Esophagus muscularis mucosa (tissue), 4 donors: ENCODE measurements around the gene EYA2. TPM values are rescaled to one million over a fixed set of nuclear protein-coding genes. Genes with fewer than 3 reads are reported as not detected.

ENCODE experiments used
- DNase-seq: peaks from one replicate; pipeline ENCODE4 v3.0.0-alpha.2; 2017; ENCODE audit errors: extremely low spot score
- H3K27ac ChIP-seq, 4 donors: fragments of 200-600 bp; sonication (generic); replicated peaks in 1 of 4; 1 replicate in 3 of 4; 2 replicates in 1 of 4; pipeline ENCODE4 v1.5.1; 2016 to 2019; ENCODE audit warnings: mild to moderate bottlenecking in 1 of 4
- H3K27me3 ChIP-seq, 4 donors: fragments of 200-600 bp; sonication (generic); one replicate each; pipeline versions ENCODE4 v1.5.1 to v1.6.0; 2016 to 2019
- H3K36me3 ChIP-seq, 4 donors: fragments of 200-600 bp; sonication (generic); one replicate each; pipeline ENCODE4 v1.5.1; 2016 to 2019
- H3K4me1 ChIP-seq, 4 donors: fragments of 200-600 bp; sonication (generic); one replicate each; pipeline ENCODE4 v1.5.1; 2016 to 2019
- H3K4me3 ChIP-seq, 4 donors: fragments of 200-600 bp; sonication (generic); 1 replicate in 2 of 4; 2 replicates in 2 of 4; pipeline ENCODE4 v1.5.1; 2016 to 2019; ENCODE audit warnings: mild to moderate bottlenecking in 4 of 4, moderate library complexity in 1 of 4
- H3K9me3 ChIP-seq, 4 donors: fragments of 200-600 bp; sonication (generic); 1 replicate in 3 of 4; 2 replicates in 1 of 4; pipeline ENCODE4 v1.5.1; 2016 to 2019
- CTCF ChIP-seq, 3 experiments: fragments of 200-600 bp in 2 of 3; fragments of 450-650 bp in 1 of 3; sonication (generic) in 2 of 3; IDR thresholded peaks; one replicate each; pipeline ENCODE4 v1.5.1; 2017 to 2019; ENCODE audit warnings: antibody characterized with exemption in 3 of 3, mild to moderate bottlenecking in 2 of 3, moderate library complexity in 1 of 3
- EP300 ChIP-seq: sonication (generic); formaldehyde crosslinking; IDR thresholded peaks from one replicate; pipeline ENCODE4 v1.6.1; 2017; ENCODE audit warnings: antibody characterized with exemption
- POLR2A ChIP-seq: fragments of 450-650 bp; IDR thresholded peaks from one replicate; pipeline ENCODE4 v1.6.1; 2017; ENCODE audit warnings: antibody characterized with exemption, moderate library complexity, mild to moderate bottlenecking, low read depth
- POLR2AphosphoS5 ChIP-seq, 2 donors: sonication (generic); formaldehyde crosslinking; IDR thresholded peaks; one replicate each; pipeline ENCODE4 v1.6.1; 2017; ENCODE audit warnings: antibody characterized with exemption in 2 of 2
- WGBS: methylation state at CpG from one replicate; pipeline ENCODE4 v1.1.5; 2018; 5-methylcytosine and 5-hydroxymethylcytosine counted together
- intact Hi-C: fragments of 100-400 bp; cut with DNase I; formaldehyde crosslinking; loops from one replicate; pipeline ENCODE4 v1.15.1; 2023
- total RNA-seq, 4 donors: library from RNA; depleted of rRNA; stranded (reverse); fragments of >200 nt; gene quantifications; one replicate each; pipeline versions ENCODE4 v1.1.0 to v1.2.1, GENCODE V29; 2016

EYA2 gene
- total RNA-seq, 4 donors from 2014 or later: 1.2 to 5.9 (median 4.2) TPM

- H3K27ac ChIP-seq: no peak overlapping the region
- intact Hi-C loops: no loop called here
- no peaks in the 10 kb centered on the region for H3K36me3 ChIP-seq
- no peak for DNase-seq
- H3K4me1 ChIP-seq: peaks cover 0 to 19% (median 6%) of the 10 kb centered on the region in 4 donors
- peaks cover 0 to 15% (median 11%) of the 10 kb centered on the region in 4 donors for H3K9me3 ChIP-seq
- no peaks in the 10 kb centered on the region for H3K27me3 ChIP-seq
- WGBS: 88% methylated on average over 1 of the region's 1 CpG
- TF ChIP-seq POLR2A: no peak
- no peak for TF ChIP-seq EP300
- TF ChIP-seq CTCF (IDR thresholded peaks at IDR 0.05): no peak
- TF ChIP-seq POLR2AphosphoS5 (IDR thresholded peaks at IDR 0.05): no peak
- no peak overlapping the region for H3K4me3 ChIP-seq
Observed at GRCh38 chr20:46983466-46983865, 88.8 kb downstream of the EYA2 start.

GRCh38 chr20:46984405-46984804 lies 89.8 kb downstream of the EYA2 start:
- H3K9me3 ChIP-seq: peaks cover 0 to 15% (median 11%) of the 10 kb centered on the region in 4 donors
- H3K36me3 ChIP-seq: no peaks in the 10 kb centered on the region
- no peak overlapping the region for H3K4me3 ChIP-seq
- H3K27me3 ChIP-seq: no peaks in the 10 kb centered on the region
- no peak overlapping the region for H3K27ac ChIP-seq
- peaks cover 0 to 19% (median 6%) of the 10 kb centered on the region in 4 donors for H3K4me1 ChIP-seq
- WGBS: 59% methylated on average over 1 of the region's 1 CpG
- DNase-seq: no peak
- intact Hi-C loops: no loop called here
- no peak for TF ChIP-seq CTCF (IDR thresholded peaks at IDR 0.05)
- TF ChIP-seq POLR2AphosphoS5 (IDR thresholded peaks at IDR 0.05): no peak
- TF ChIP-seq POLR2A: no peak
- TF ChIP-seq EP300: no peak

GRCh38 chr20:46985250-46985649 lies 90.6 kb downstream of the EYA2 start:
- DNase-seq: no peak
- intact Hi-C loops: no loop called here
- H3K27me3 ChIP-seq: no peaks in the 10 kb centered on the region
- TF ChIP-seq EP300: no peak
- TF ChIP-seq POLR2AphosphoS5 (IDR thresholded peaks at IDR 0.05): peak in 1 of 2 donors; percentile 13
- H3K4me3 ChIP-seq: no peak overlapping the region
- no peaks in the 10 kb centered on the region for H3K36me3 ChIP-seq
- H3K4me1 ChIP-seq: peaks cover 0 to 23% (median 11%) of the 10 kb centered on the region in 4 donors
- H3K9me3 ChIP-seq: peaks cover 0 to 15% (median 11%) of the 10 kb centered on the region in 4 donors
- 45% methylated on average over 2 of the region's 2 CpGs for WGBS
- H3K27ac ChIP-seq: peak overlapping the region in 1 of 4 donors; percentile 27

- no peak for DNase-seq
- no peak overlapping the region for H3K4me3 ChIP-seq
- 76% methylated on average over 2 of the region's 2 CpGs for WGBS
- TF ChIP-seq CTCF (IDR thresholded peaks at IDR 0.05): no peak
- TF ChIP-seq POLR2AphosphoS5 (IDR thresholded peaks at IDR 0.05): no peak
- TF ChIP-seq EP300: no peak
- TF ChIP-seq POLR2A: no peak
- intact Hi-C loops: no loop called here
- H3K4me1 ChIP-seq: peaks cover 0 to 28% (median 15%) of the 10 kb centered on the region in 4 donors
- H3K27ac ChIP-seq: peak overlapping the region in 1 of 4 donors; percentile 27
- no peaks in the 10 kb centered on the region for H3K27me3 ChIP-seq
- peaks cover 0 to 15% (median 11%) of the 10 kb centered on the region in 4 donors for H3K9me3 ChIP-seq
- H3K36me3 ChIP-seq: no peaks in the 10 kb centered on the region
Observed at GRCh38 chr20:46985671-46986070, 91.0 kb downstream of the EYA2 start.

- Histone ChIP-seq H3K27ac (peak overlapping the region in 1 of 4 donors; percentile 7), H3K27me3 (no peaks in the 10 kb centered on the region), H3K4me1 (peaks cover 0 to 31% (median 19%) of the 10 kb centered on the region in 4 donors), H3K36me3 (no peaks in the 10 kb centered on the region), H3K4me3 (no peak overlapping the region), H3K9me3 (peaks cover 0 to 15% (median 11%) of the 10 kb centered on the region in 4 donors)
- intact Hi-C loops: no loop called here
- no peak for TF ChIP-seq EP300
- no peak for TF ChIP-seq CTCF (IDR thresholded peaks at IDR 0.05)
- TF ChIP-seq POLR2AphosphoS5 (IDR thresholded peaks at IDR 0.05): no peak
- TF ChIP-seq POLR2A: no peak
- no peak for DNase-seq
- 57% methylated on average over 5 of the region's 5 CpGs for WGBS
Observed at GRCh38 chr20:46987001-46987400, 92.4 kb downstream of the EYA2 start.
